HG02852 (cell line): ENCODE results near the gene POMT2.

Experiments
- ATAC-seq: cut with Tn5 transposase; IDR thresholded peaks from one replicate; pipeline ENCODE4 v1.9.1; 2021; ENCODE audit warnings: mild to moderate bottlenecking, moderate library complexity; ENCODE audit not compliant: unreplicated experiment

Gene POMT2

DNA sequence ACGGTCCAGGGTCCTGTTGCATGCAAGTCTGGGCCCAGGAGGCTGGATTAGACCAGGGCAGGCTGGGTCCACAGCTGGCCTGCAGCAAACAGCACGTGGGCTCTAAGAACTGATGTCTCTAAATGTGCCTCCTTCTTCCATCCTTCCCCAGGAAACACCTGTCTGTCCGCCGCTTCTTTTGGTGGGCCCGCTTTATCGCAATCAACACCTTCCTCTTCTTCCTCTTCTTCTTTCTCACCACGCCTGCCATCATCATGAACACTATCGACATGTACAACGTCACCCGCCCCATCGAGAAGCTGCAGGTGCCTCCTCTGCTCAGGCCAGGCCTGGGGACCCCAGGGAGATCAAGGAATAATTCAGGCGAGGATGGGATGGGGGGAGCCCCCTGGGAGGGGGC, 77.9 kb downstream of the POMT2 start:
- no peak for ATAC-seq

DNA sequence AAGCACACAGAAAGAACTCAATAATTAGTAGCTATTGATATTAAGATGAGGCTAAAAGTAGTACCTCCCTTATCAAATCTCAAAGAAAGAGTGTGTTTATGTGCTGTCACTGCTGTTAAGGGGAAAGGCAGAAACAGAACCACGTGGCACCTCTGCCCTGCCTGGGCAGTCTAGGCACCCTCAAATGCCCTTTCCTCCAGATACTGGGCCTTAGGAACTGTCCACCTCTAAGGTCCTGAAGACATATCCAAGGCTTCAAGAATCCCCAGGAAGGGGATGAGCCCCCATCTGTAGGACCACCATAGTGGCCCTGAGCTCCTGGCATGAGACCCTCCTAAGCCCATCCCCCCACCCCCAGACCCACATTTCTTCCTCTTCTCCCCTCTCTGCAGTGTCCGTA, 78.7 kb downstream of the POMT2 start:
- no peak for ATAC-seq

DNA sequence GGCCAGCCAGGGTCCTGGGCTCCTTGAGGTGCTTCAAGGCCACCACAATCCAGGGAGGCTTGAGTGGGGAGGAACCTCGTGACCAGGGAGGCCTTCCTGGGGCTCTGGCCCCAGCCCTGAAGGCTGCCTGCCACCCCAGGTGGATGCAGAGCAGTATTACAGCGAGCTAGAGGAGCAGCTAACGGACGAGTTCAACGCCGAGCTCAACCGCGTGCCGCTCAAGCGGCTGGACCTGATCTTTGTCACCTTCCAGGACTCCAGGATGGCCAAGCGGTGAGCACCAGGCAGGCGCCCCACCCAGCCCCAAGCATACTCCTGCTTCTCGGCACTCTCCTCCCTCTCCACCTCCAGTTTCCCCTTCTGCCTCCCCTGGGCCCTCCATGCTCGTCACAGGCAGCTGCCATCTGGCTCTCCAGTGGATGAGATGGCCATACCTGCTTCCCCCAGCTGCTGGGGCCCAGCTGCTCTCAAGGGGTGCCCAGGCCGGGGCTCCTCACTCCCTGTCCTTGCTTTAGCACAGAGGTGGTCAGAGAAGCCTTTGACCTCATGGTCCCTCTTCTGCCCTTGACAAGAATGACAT, 80.3 kb downstream of the POMT2 start:
- no peak for ATAC-seq

DNA sequence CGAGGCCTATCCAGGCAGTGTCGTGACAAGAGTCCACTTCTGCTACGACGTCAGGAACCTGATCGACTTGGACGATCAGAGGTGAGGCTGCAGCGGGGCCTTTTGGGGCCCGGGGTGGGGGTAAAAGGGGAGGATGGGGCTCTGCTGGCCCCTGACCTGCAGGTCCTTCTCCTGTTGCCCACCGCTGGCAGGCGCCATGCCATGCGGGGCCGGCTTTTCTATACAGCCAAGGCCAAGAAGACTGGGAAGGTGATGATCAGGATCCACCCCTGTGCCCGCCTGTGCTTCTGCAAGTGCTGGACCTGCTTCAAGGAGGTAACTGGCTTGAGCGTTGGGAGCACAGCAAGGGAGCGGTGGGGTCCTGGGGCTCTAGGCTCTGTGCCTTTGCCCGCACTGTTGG, 81.3 kb downstream of the POMT2 start:
- no peak for ATAC-seq

DNA sequence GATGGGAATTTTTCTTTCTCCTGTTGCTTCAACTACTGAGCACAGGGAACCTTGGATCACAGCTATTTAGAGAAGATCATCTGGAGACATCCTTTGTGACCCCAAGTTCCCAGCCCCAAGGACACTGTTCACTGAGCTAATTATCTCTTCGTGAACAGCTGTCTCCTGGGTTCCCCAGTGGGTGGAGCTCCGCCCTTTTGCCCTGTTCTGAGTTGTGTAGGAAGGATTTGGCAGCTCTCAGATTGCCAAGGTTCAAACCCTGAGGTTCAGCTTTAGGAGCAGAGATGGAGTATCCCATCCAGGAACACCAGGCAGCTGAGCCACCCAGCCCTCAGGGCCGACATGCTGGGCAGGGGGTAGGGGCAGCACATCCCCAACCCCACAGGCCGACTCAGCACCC, 81.7 kb downstream of the POMT2 start:
- no peak for ATAC-seq

DNA sequence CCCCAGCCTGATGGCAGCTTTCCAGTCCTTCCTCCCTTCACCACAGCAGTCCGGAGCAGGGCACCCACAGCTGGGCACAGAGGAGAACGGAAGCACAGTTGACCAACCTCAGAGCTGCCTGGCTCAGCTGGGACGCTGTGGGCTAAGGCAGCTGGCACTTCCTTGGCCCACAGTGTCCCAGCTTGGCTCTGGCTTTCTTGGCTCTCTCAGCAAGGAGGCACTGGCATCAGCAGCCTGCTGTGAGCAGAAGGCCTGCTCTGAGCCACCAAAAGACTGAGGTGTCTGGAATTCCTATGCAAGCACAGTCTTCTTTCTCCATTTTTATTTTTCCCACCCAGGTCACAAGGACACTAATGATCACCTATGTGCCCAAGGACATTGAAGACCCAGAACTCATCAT, 82.3 kb downstream of the POMT2 start:
- ATAC-seq: no peak

DNA sequence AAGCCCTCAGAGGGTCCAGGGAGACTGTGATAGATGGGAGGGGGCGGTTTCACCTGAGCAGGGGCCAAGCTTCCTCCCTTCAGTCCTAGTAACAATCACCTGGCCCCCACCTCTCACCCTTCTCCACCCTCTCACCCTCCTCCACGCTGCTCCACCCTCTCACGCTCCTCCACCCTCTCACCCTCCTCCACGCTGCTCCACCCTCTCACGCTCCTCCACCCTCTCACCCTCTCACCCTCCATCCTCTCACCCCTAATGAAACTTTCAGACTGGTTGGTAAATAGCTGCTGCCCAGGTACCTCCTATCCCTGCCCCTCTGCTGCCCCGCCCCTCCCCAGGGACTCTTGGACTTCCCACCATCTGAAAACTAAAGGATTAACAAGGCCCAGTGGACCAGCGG, 83.9 kb downstream of the POMT2 start:
- no peak for ATAC-seq

DNA sequence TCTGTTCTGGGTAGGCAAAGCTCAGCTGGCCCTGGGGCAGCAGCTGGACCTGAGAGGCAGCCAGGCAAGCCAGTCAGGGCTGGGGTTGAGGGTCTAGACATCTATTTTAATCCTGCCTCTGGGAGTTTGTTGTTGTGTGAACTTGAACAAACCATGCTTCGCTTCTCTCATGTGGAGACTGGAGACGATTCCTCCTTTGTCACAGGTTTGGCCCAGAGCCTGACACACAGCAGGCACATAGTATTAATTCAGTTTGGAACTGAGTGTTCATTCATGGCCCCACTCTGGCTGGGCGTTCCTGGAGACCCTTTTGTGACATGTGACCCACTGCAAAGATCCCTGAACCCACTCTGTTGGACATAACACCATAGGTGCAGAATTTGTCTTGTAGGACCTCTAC, 89.0 kb downstream of the POMT2 start:
- no peak for ATAC-seq

DNA sequence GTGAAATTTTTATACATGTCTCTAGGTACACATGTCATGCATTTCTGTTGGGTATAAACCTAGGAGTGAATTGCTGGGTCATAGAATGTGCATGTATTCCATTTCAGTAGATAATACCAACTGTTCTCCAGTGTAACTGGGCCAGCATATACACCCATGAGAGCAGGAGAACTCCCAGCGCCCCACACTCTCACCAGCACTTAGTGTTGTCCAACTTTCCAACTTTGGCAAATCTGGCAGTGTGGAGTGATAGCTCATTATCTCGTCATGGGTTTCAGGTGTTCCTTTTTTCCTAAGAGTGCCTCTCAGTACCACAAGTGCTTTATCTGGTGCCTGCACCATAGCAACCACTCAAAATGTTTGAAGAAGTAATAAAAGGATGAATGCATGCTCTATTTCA, 89.8 kb downstream of the POMT2 start:
- no peak for ATAC-seq

DNA sequence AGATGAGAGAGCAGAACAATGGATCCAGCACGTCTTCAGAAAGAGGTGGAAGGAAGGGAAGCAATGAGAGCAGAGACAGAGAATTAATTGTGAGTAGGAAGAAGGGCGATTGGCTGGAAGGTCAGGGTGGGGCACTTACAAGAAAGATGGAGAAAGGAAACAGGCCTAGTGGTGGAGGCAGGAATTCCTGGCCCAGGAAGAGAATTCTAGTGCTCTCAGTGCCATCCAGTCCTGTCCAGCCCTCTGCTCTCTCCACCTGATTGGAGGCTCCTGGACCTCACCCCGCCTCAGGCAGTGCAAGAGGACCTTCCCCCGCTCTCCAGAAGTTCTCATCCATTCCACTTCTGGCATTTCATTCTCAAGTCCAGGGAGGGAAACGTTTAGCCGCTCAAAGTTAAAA, 92.6 kb downstream of the POMT2 start:
- no peak for ATAC-seq

DNA sequence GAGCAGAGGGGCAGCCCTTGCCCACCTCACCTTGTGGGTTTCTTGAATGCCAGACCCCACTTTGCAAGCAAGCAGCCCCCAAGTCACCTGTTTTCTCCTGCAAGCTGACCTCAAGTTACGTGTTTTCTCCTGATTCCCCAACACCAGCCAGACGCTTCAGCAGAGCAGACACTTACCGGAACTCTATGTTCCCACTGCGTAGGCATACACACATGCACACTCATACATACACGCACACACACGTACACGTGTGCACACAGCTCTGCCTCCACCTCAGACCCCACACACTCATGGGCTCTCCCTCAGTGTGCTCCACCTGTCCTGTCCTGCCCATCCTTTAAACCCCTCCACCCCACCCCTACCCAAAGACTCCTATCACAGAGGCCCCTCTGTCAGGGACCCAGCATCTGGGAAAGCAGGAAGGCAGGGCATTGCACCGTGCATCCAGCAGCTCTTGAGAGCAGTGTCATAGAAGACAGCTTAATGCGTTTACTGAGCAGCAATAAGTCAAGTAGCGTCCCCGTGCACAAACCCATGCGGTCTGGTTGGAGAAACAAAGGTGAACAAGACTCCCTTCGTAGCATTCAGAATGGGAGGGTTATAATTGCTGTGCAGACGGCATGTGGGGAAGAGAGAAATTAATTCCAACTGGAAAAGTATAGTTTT, 94.7 kb downstream of the POMT2 start:
- ATAC-seq: no peak

DNA sequence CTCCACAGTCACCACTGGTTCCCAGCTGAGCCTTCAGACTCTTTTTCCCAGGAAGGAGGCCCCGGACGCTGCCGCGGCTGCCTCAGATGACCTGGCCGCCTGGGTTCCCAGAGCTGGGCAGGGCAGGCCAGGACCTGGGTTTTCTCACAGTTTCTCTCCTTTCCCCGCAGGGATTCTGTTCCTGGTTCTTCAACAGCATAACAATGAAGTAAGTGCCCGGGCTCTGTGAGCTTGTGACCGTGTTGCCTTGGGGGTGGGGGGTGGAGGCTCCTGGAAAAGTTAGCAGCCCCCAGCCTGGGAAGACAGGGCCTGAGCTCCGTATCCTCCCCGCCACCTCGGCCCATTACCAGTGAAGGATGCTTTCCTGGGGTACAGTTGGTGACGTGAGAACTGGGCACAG, 95.4 kb downstream of the POMT2 start:
- ATAC-seq: no peak
